Amygdala (tissue), 56 donors: ENCODE measurements around the gene SMC6.
A peak's percentile ranks its signal among the peaks of the same experiment; 100 is the strongest.

Experiments used
- DNase-seq, 56 donors: peaks; one replicate each; lab custom pipeline; 2025; lab: John Stamatoyannopoulos, UW

Gene SMC6

GRCh38 chr2:17625446-17625845 lies 128.2 kb downstream of the SMC6 start:
- DNase-seq, result no peak

DNA sequence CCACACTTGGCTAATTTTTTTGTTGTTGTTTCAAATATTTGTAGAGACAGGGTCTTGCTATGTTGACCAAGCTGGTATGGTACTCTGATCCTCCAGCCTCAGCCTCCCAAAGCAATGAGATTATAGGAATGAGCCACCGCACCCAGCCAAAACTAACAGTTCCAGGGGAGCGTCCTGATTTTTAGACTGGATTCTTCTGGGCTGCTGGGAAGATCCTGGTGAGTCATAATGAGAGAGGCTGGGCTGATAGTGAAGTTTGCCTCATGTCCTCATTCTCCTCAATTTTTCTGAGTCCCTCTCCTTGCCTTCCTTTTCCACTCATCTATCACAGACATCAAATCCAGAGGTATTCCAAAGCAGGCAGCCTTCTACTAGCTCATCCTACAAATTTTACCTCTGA lies 131.8 kb downstream of the SMC6 start:
- no peak for DNase-seq

DNA sequence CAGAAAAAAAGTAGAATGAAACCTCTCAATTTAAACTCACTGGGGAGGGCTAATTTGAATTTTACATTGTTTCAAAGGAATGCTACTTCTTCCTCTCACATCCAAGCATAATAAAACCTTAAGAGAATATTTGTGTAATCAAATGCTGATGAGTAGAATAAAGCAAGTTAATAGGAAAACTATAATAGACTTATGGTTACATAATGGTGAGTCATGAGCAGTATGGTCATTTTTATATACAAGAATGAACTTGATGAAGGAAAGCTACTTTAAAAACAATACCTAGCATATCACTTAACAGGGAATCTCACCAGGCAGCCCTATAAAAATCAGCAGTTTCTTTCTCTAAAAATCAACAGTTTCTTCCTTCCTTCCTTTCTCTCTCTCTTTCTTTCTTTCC lies 132.8 kb downstream of the SMC6 start:
- no peak for DNase-seq

- DNase-seq, result peak in 19 of 56 donors; percentile 12 to 65 (median 36)
These were observed 133.3 kb downstream of the SMC6 start for GRCh38 chr2:17620280-17620679.

- DNase-seq, result no peak
These were observed 135.7 kb downstream of the SMC6 start for GRCh38 chr2:17617955-17618354.

GRCh38 chr2:17617516-17617915 lies 136.1 kb downstream of the SMC6 start:
- DNase-seq, result peak in 1 of 56 donors; percentile 12

DNA sequence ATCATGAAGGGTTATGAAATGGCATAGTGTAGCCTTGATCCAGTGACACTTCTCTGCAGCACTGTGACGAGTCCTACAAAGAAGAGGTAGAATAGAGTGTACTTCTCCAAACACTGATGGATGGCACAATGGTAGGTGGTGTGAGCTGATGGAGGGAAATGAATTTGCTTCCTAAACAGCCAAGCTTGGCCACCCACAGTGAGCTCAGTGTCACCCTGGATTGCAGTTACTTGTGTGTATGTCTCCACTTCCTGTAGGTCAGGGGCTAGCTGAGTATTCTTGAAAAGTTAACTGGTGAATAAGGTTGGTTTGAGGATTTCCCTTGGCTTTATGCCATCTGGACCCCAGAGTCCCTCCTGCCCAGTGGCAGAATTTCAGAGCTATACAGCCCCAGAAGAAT lies 137.2 kb downstream of the SMC6 start:
- DNase-seq, result no peak

DNA sequence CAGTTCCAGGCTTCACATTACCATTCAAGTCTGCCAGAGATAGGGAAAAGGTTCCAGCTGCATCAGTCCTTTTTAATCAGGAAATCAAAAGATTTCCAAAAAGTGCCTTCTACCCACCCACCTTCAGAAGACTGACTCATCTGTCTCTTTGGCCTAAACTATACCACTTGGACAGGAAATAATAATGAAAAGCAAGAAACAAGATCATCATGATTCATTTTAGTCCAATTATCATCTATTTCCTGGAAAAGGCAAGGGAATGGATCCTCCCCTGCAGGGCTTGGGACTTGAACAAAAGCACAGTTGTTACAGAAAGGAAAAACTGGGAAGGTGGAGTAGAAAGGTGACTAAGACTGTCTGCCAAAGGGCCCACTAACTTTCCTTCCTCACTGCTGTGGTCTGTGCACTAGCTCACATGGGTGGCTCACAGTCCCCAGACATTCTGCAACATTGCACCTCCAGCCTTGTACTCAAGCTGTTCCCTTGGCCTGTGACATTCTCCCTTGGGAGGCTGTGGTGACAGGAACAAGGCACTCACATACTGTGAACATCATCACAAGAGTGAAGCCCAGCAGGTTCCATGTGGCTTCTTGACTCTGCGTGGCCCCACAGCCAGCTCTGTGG lies 137.8 kb downstream of the SMC6 start:
- no peak for DNase-seq

- no peak for DNase-seq
These were observed 138.5 kb downstream of the SMC6 start for GRCh38 chr2:17615147-17615546.

GRCh38 chr2:17614174-17614930 lies 139.3 kb downstream of the SMC6 start:
- DNase-seq, result no peak
